AG04449 (cell line): Measurements from ENCODE around the gene TMEM129.
A peak's percentile ranks its signal among the peaks of the same experiment; 100 is the strongest.

Experiments
- CTCF ChIA-PET: fragments of 350-600 bp; formaldehyde crosslinking; extraction: SDS; loops from one replicate; lab custom pipeline; 2021; ENCODE audit warnings: antibody characterized with exemption; lab: Yijun Ruan, JAX
- POLR2A ChIA-PET: fragments of 400-600, 350-600 bp; formaldehyde crosslinking; extraction: SDS; loops from one replicate; lab custom pipeline; 2020; ENCODE audit warnings: antibody characterized with exemption, inconsistent platforms; lab: Yijun Ruan, JAX
- DNase-seq: peaks from one replicate; pipeline ENCODE4 v3.0.0-alpha.2; 2010; ENCODE audit warnings: low read depth, low spot score
- H3K4me3 ChIP-seq: 2 replicates; pipeline ENCODE4 v1.5.1; 2011; ENCODE audit warnings: low read depth, mild to moderate bottlenecking, control low read depth, low read length
- TF ChIP-seq, protein P1 (sequence below): IDR thresholded peaks from one replicate; pipeline ENCODE4 v1.5.1; 2011; ENCODE audit warnings: mild to moderate bottlenecking, moderate library complexity, low read length, control low read depth, inconsistent platforms; ENCODE audit not compliant: insufficient read depth; ENCODE audit errors: missing control alignments

TMEM129 gene

GRCh38 chr4:1683736-1684505, 37.2 kb downstream of the TMEM129 start, which contains the start of gene FAM53A:
TSS of gene FAM53A (minus strand) at chr4:1684313. CDS start at chr4:1668741, 15,572 bp downstream.
- H3K4me3 ChIP-seq: peak within 1 kb of the TSS; percentile 65
- ChIA-PET CTCF (interaction anchor here (1.0 to 2.8 kb wide), 2 partner anchors 8 to 84 kb away, joined by 3 to 22 read pairs; no protein-coding TSS in a partner anchor), POLR2A (no interaction called here)
- DNase-seq: no peak
- TF ChIP-seq, protein P1, sequence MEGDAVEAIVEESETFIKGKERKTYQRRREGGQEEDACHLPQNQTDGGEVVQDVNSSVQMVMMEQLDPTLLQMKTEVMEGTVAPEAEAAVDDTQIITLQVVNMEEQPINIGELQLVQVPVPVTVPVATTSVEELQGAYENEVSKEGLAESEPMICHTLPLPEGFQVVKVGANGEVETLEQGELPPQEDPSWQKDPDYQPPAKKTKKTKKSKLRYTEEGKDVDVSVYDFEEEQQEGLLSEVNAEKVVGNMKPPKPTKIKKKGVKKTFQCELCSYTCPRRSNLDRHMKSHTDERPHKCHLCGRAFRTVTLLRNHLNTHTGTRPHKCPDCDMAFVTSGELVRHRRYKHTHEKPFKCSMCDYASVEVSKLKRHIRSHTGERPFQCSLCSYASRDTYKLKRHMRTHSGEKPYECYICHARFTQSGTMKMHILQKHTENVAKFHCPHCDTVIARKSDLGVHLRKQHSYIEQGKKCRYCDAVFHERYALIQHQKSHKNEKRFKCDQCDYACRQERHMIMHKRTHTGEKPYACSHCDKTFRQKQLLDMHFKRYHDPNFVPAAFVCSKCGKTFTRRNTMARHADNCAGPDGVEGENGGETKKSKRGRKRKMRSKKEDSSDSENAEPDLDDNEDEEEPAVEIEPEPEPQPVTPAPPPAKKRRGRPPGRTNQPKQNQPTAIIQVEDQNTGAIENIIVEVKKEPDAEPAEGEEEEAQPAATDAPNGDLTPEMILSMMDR: no peak

GRCh38 chr4:1683261-1683735, 37.8 kb downstream of the TMEM129 start:
- POLR2A ChIA-PET: no interaction called here

DNA sequence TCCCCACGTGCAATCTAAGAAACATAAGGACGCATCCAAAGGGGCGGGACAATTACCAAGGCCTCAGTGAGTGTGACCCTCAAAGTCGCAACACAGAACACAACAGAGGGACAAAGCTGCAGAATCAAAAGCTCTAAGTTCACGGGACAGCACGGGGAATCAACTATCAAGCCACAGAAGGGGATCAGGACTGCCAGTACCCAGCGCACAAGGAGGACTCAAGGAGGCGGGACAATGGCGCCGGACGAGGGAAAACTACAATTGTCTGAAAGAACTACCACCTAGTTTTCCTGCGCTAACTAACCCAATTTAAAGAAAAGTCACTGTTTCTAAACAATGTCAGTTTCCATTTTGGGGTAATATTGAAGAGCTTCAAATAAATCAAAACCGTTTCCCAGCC, 38.3 kb downstream of the TMEM129 start:
- POLR2A ChIA-PET: no interaction called here
- TF ChIP-seq, protein P1: no peak
- no peak for DNase-seq
- peak overlapping the region; percentile 65 for H3K4me3 ChIP-seq
- CTCF ChIA-PET: interaction anchor here (0.6 to 2.8 kb wide), 2 partner anchors 9 to 435 kb away, joined by 3 to 22 read pairs; no protein-coding TSS in a partner anchor

More at GRCh38 chr4:1683261-1683735, 37.8 kb downstream of the TMEM129 start:
- H3K4me3 ChIP-seq: peak overlapping the region; percentile 65
- TF ChIP-seq, protein P1: no peak
- CTCF ChIA-PET: interaction anchor here (0.6 to 2.8 kb wide), 3 partner anchors 9 to 436 kb away, joined by 3 to 22 read pairs (median 3); no protein-coding TSS in a partner anchor
- peak; percentile 59 for DNase-seq

DNA sequence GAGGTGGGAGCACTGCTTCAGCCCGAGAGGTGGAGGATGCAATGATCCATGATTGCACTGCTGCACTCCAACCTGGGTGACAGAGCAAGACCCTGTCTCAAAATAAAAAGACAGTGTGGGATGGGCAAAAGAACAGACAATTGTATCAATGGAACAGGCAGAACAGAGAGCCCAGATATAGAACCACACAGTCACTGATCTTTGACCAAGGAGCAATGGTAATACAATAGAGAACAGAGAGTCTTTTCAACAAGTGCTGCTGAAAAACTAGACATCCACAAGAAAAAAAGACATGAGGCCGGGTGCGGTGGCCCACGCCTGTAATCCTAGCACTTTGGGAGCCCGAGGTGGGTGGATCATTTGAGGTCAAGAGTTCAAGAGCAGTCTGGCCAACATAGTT, 42.9 kb downstream of the TMEM129 start:
- CTCF ChIA-PET: no interaction called here
- DNase-seq: no peak
- no peak overlapping the region for H3K4me3 ChIP-seq
- POLR2A ChIA-PET: no interaction called here
- TF ChIP-seq, protein P1: no peak

DNA sequence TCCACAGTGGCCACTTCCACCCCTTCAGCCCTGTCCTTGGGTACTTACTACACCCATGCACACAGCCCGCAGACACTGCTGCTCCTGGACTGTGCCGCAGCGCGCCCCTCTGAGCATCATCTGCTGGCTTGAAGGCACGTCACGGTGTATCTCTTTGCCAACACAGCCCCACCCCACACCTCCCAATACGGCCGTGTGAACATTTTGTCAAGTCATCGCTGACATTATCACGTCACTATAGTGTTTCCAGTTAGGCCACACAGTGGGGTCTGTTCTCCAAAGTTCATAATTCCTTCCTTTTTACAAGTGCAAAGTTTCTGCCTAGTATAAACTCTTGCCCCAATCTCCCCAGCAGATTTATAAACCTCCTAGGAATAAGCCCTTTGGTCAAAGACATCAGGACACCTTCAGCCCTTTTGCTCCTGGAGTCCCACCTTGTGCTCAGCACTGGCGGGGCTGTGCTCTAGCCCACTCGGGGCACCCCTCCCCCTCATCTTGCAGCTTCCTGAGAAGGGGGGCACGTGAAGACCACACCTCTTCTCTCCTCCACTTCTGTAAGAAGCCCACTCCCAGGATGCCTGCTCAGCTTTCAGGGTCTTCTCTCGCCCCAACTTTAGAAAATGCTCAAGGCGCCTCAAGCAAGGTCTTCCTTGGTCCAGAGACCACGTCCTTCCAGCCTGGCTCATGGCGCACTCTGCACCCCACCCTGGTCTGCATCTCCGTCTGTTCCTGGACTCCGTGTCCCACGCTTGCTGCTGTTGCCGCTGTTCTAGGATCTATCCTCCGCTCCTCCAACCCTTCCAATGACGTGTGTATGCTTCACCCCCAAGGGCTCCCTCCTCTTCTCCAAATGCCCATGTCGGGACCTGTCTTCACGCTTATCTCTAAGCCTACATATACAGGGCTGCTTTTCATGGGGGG, 44.3 kb downstream of the TMEM129 start:
- POLR2A ChIA-PET: no interaction called here
- CTCF ChIA-PET: interaction anchor here (4.8 kb wide), 1 partner anchor 16 kb away, joined by 24 read pairs; no protein-coding TSS in a partner anchor
- DNase-seq: no peak
- H3K4me3 ChIP-seq: no peak overlapping the region
- TF ChIP-seq, protein P1: no peak
